Fibroblast of skin of right biceps (primary cell): ENCODE data around the gene UVSSA.
"Not testable (repeated sequence)": the region's sequence is repeated elsewhere in the genome, so short reads cannot be mapped to it uniquely, and the experiment has no call there.

Experiments used
- DNase-seq: peaks from one replicate; pipeline ENCODE4 v3.0.0-alpha.2; 2013

UVSSA gene

GRCh38 chr4:1379801-1380331 lies 32.9 kb downstream of the UVSSA start:
- no peak for DNase-seq

DNA sequence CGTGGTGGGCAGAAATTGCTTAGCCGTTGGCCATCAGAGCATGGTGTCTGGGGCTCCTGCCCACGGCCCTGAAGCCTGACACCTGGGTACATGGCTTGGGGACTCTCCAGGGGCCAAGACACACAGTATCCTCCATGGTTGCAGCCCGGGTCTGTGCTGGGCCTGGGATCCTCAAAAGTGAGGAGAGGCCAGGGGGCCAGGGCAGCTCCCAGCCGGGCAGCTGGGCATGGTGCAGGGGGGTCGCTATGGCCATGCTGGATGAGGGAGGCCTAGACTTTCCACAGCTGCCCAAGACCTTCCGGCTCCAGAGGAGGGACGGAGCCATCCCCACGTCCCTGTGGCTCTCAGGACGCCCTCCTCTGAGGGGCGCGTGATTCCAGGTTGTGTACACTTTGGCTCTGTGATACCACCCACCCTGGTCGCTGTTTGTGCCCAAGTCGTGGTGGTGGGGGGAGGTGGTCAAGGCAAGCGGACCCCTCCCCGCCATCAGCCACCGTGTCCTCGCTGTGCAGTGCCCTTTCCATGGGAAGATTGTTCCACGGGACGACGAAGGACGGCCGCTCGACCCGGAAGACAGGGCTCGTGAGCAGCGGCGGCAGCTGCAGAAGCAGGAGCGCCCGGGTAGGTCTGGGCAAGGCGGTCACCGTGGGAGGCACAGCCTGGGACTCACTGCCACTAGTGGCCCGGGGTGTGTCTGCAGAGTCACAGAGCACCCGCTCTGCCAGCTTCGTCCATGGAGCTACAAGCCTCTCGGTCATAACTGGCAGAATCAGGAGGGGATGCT lies 33.6 kb downstream of the UVSSA start:
- DNase-seq = no peak

GRCh38 chr4:1381181-1381621 lies 34.2 kb downstream of the UVSSA start:
- DNase-seq = no peak

GRCh38 chr4:1381944-1382541 lies 35.0 kb downstream of the UVSSA start:
- DNase-seq = no peak

DNA sequence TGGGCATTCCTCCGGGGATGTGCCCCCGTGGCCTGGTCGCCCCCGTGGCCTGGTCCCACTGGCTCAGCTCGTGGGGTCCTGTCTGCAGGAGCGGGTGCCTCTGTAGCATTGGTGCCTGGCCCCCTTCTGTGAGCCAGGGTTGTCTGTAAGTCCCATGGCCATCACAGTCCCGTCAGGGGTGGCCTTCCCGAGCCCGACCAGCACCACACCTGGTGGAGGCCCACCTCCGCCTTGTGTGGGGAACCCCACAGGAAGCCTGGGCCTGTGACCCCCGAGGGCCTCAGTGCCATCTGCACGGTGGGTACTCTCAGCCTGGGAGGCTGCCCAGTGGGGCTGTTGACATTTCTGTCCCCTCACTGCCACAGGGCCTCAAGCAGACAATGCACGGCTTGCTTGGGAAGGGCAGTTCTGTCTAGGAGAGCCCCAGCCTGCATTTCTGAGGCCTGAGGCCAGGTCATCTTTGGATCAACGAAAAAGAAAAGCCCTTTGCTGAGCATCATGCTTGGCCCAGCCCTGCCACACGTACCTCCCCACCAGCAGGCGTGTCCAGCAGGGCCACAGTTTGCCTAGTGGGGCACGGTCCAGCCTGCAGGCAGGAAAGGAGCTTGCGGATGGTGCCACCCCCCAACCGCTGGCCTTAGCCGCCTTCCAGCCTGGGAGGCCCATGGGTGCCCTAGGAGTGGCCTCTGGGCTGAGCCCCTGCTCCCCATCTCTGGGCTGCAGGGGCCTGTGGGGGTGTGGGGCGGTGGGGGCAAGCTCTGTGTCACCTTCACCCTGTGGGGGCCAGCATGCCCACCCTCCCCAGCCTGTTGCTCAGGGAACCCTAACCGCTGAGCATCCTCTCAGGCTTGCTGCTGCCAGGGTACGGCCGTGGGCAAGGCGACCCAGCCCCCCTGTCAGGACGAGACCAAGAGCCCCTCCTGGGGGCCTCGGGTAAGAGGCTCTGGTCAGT lies 36.0 kb downstream of the UVSSA start:
- DNase-seq = no peak

DNA sequence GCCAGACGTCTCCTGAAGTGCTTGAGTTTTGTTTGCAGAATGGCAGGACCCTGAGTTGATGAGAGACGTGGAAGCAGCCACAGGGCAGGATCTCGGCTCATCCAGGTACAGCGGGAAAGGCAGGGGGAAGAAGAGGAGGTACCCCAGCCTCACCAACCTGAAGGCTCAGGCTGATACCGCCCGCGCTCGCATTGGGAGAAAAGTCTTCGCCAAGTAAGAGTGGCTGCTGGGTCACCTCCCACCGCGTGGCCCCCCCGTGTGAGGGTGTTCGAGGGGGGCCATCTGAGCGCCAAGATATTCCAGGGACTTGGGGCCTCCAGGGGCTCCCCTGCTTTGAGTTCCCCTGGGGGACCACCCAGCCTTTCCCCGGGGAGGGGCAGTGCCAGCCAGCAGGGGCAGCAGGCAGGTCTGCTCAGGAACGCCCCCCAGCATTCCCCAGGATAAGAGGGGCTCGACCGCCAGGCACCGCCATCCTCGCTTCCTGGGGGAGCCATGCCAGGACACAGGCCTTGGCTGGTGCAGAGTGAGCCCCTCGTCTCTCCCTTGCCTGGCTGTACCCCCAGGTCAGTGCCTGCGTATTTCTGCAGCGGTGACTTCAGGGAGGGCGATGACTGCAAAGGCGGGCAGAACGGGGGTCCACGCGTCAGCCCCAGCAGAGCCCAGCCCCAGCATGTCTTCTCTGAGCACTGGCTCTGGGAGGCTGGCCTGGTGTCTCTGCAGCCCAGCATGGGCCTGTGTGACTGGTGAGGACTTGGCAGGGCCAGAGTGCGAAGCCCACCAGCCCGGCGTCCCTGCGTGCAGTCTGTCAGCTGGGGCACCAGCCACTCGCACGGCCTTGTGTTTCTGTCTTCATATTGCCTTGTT lies 37.0 kb downstream of the UVSSA start:
- no peak for DNase-seq

DNA sequence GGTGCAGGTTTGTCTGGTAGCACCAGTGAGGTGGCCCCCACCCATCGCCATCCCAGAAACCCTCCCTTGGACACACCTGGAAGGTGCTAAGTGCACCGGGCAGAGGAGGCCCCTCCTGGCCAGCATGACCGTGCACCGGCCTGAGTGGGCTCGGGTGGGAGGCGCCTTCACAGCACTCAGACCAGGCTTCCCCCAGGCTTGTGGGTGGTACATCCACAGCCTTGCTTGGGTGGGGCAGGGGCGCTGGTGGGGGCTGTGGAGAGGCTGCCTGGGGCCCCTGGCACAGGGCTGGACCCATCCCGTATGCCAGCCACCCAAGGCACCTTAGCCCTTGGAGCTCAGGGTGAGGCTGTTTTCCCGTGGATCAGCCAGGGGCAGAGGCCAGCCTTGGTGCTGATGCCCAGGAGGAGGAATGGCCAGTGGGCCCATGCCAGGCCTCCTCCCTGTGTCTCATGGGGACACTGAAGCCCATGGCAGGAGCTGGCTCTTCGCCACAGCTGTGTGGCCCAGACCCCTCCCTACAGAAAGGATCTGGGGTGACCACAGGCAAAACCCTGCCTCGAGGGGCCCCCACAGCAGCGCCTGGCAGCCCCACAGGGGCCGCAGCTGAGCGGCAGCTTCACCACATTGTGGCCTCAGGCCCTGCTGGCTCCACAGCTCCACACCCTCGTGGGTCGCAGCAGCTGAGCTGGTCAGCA lies 37.8 kb downstream of the UVSSA start:
- no peak for DNase-seq

- no peak for DNase-seq
Observed at GRCh38 chr4:1385373-1386340, 38.6 kb downstream of the UVSSA start.

- not testable (repeated sequence) for DNase-seq
Observed at GRCh38 chr4:1393363-1393762, 46.4 kb downstream of the UVSSA start.

- no peak for DNase-seq
Observed at GRCh38 chr4:1393866-1394265, 46.9 kb downstream of the UVSSA start.

- not testable (repeated sequence) for DNase-seq
Observed at GRCh38 chr4:1394554-1395388, 47.8 kb downstream of the UVSSA start.

DNA sequence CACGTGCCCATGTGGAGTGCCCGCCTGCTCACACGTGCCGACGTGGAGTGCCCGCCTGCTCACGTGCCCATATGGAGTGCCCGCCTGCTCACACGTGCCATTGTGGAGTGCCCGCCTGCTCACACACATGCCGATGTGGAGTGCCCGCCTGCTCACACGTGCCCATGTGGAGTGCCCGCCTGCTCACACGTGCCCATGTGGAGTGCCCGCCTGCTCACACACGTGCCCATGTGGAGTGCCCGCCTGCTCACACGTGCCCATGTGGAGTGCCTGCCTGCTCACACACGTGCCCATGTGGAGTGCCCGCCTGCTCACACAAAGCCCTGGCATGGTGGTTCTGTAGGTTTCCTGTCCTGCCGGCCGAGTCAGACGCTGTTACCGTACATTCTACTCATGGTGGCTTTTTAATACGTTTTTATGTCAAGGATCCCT lies 48.4 kb downstream of the UVSSA start:
- DNase-seq = not testable (repeated sequence)

DNA sequence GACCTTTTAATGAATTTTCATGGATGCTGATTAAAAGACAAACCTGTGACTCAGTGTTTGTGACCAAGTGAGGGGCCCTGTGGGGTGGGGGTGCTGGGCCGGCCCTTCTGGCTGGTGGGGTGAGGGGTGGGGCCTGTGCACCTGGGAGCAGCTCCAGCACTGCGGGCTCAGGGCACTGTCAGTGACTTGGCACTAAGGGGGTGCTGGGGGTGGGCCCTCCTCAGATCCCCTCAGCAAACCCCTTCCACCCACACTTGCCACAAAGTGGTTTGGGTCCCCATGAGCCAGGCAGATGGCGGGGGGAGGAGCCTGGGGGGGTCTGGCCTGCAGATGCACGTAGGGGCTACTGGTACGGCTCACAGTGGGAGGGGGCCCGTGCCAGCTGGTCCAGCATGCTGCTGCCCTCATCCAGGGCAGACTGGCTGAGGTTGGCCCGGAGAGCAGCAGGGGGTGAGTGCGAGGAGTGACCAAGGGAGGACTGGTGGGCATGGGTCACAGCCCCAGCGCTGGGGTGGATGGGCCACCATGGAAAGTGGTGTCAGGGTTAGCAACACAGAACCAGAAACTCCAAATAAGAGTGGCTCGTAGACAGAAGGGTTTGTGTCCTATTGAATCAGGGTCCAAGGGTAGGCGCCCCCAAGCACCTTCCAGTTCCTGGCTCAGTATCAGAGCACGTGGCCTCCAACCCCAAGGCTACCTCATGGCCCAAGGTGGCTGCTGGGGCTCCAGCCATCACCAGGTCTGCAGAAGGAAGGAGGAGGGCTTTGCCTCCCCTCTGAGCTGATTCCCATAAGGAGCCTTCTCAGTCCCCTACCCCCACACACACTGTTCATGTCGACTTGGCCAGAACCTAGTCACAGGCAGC lies 49.2 kb downstream of the UVSSA start:
- no peak for DNase-seq

DNA sequence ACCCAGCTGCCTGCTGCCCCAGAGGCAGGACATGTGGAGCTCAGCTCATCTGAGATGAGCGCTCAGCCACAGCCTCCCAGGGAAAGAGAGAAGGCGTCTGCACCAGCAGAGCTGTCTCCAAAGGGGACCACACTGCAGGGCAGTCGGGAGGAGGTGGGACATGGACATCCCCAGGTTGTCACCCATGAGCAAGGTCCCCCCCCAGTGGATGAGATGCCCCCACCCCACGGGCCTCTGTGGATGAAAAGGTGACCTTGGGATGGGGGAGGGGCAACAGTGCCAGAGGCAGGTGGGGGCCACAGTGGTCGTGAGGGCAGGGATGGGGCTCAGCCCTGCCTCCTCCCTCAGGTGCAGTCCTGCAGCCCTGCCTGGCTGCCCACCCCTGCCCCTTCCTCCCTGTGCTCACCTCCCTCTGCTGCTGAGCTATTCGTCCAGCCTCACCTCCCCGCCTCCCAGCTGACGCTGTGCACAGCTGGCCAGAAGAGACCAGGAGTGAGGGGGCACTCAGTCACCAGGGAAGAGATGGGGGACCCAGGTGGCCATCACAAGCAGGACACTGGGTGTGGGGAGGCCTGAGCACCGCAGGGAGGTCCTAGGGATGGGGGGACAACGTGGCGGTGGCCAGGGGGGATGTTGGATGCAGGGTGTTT lies 49.9 kb downstream of the UVSSA start:
- no peak for DNase-seq

GRCh38 chr4:1398681-1399507 lies 51.9 kb downstream of the UVSSA start:
- DNase-seq = no peak

GRCh38 chr4:1399508-1400190 lies 52.6 kb downstream of the UVSSA start:
- no peak for DNase-seq
